ENCODE measurements around the gene ABCB7.
"Not testable (repeated sequence)": the region's sequence is repeated elsewhere in the genome, so short reads cannot be mapped to it uniquely, and the experiment has no call there.

The ABCB7 gene

DNA sequence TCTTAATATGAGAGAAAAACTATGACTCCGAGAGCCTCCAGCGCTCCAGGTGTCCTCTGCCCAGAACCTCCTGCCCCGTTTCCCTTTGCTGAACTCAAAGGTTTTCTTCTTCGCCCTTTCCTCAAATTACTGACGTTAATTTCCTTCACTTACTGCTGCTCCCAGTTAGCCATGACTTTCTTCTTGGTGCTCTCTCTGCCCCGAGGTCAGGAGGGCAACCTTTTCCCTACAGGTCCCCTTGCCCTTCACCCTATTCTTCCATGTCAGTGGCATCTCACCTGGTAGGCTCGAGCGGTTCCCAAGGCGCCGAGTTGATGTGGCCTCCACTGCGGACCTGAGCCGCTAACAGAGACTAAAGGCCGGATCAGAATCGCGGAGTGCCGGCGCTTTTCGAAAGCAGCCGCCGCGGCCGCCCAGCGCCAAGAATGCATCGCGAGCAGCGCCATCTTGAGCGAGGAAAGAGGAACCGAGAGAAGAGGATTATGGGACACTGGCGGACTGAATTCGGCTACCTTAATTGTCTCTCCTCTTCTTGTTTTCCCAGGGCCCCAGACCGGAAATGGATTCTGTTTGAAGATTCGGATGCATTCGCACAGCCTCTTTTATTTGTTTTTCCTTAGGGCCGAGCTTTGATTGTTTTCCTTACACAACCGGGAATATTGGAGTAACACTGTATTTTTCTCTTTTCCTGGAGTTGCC is at the start of gene ABCB7:
Gene ABCB7 (minus strand): TSS at position 457 of the 699 bp plus-strand sequence. CDS start 11 bp downstream, at position 446.
- peak; percentile 52 for DNase-seq

DNA sequence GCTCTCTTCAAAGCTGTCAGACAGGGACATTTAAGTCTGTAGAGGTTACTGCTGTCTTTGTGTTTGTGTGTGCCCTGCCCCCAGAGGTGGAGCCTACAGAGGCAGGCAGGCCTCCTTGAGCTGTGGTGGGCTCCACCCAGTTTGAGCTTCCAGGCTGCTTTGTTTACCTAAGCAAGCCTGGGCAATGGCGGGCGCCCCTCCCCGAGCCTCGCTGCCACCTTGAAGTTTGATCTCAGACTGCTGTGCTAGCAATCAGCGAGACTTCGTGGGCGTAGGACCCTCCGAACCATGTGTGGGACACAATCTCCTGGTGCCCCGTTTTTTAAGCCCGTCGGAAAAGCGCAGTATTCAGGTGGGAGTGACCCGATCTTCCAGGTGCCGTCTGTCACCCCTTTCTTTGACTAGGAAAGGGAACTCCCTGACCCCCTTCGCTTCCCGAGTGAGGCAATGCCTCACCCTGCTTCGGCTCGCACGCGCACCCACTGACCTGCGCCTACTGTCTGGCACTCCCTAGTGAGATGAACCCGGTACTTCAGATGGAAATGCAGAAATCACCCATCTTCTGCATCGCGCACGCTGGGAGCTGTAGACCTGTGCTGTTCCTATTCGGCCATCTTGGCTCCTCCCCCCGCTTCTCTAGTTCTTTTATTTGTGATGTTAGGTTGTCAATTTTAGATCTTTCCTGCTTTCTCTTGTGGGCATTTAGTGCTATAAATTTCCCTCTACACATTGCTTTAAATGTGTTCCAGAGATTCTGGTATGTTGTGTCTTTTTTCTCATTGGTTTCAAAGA is 32.5 kb upstream of the ABCB7 start:
- not testable (repeated sequence) for DNase-seq

DNA sequence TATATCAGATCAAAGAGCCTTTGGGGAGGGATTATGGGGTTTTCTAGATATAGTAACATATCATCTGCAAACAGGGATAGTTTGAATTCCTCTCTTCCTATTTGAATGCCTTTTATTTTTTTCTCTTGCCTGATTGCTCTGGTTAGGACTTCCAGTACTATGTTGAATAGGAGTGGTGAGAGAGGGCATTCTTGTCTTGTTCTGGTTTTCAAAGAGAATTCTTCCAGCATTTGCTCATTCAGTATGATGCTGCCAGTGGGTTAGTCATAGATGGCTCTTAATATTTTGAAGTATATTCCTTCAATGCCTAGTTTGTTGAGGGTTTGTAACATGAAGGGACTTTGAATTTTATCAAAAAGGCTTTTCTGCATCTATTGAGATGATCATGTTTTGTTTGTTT is 25.6 kb upstream of the ABCB7 start:
- DNase-seq: no peak

DNA sequence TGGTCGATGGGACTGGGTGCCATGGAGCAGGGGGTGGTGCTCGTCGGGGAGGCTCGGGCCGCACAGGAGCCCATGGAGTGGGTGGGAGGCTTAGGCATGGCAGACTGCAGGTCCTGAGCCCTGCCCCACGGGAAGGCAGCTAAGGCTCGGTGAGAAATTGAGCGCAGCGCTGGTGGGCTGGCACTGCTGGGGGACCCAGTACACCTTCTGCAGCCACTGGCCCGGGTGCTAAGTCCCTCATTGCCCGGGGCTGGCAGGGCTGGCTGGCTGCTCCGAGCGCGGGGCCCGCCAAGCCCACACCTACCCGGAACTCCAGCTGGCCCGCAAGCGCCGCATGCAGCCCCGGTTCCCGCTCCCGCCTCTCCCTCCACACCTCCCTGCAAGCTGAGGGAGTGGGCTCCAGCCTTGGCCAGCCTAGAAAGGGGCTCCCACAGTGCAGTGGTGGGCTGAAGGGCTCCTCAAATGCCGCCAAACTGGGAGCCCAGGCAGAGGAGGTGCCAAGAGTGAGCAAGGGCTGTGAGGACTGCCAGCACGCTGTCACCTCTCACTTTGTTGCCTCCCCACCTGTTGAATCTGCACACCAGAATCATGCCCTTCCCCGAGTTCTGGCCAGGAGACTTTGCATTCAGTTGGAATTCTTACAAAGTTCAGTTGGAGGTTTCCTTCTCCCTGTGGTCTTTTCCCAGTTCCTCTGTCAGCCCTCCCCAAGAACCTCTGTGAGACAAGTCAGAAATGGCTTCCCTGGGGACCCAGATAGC is 23.6 kb upstream of the ABCB7 start:
- DNase-seq: not testable (repeated sequence)

DNA sequence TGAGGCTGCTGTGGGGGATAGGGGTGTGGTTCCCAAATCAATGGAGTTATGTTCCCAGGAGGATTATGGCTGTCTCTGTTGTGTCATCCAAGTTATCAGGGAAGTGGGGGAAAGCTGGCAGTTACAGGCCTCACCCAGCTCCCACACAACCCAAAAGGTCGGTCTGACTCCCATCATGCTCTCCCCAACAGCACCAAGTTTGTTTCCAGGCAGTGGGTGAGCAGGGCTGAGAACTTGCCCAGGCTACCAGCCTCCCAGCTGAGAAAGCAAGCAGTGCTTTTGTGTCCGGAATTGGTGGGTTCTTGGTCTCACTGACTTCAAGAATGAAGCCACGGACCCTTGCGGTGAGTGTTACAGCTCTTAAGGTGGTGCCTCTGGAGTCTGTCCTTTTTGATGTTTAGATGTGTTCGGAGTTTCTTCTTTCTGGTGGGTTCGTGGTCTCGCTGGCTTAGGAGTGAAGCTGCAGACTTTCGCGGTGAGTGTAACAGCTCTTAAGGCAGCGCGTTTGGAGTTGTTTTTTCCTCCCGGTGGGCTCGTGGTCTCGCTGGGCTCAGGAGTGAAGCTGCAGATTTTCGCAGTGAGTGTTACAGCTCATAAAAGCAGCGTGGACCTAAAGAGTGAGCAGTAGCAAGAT is 16.3 kb upstream of the ABCB7 start:
- DNase-seq: not testable (repeated sequence)

DNA sequence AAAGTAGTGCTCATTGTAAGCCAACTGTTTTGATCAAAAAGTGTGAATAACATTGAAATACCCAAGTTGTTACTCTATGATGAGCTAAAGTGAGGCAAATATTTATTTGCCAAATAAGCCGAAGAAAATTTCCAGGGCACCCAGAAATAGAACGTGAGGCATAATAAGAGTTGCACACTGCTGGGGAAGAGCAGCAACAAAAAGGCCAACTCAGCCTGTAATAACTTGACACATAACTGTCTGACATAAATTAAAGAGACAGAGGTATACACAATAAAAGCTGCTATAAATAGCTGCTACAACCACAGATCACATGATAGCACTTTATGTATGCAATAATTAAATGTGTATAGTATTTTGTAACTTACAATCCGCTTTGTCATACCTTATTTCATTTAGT is 2.0 kb upstream of the ABCB7 start:
- DNase-seq: no peak

DNA sequence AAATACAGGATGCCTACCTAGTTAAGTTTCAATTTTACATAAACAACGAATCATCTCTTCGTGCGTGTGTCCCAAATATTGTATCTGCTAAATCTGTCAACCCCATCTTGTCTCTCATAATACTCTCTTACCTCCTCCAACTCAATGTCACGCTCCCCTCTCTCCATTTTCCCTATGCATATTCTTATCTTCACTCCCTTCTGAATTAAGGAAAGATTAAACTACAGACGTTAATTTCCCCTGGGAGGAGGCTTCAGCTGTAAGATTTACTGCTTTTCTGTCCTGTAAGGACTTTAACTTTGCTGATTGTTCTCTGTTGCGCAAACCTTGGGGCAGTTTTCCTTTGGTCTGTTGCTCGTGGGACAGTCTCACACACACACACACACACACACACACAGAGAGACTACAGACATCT is 455 bp upstream of the ABCB7 start:
- no peak for DNase-seq

DNA sequence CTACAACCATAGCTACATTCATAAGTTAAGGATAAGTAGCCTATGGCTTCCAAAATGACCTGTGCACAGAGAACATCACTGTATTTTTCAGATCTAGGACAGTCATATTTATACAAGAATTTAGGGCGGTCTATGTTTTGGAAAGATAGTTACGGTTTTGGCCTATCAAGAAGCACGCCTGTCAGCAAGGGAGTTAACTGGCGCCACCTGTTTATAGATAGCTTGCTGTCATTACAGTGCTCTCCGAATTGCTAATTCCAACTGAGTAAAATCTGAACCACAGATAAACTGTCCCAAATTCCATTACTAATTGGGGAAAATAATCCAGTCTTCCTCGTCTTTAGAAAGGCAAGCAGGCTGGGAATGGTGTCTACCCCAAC is 646 bp downstream of the ABCB7 start:
- no peak for DNase-seq

DNA sequence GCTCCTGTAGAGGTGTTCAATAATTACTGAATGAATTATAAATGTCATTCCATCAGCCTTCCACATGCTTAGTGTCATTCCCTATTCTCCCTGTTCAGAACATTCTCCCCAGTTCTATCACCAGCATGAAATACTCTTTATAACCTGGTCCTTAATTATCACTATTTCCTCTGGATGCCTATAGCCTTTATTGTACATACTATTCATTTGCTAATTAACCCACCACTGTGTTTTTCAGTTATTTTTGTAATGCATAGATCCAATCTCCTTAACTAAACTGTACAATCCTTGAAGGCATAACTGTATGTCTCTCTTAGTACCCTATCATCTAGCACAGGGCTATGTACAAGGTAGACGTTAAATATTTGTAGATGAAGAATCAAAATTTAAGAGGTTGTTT is 1.2 kb downstream of the ABCB7 start:
- DNase-seq: no peak

DNA sequence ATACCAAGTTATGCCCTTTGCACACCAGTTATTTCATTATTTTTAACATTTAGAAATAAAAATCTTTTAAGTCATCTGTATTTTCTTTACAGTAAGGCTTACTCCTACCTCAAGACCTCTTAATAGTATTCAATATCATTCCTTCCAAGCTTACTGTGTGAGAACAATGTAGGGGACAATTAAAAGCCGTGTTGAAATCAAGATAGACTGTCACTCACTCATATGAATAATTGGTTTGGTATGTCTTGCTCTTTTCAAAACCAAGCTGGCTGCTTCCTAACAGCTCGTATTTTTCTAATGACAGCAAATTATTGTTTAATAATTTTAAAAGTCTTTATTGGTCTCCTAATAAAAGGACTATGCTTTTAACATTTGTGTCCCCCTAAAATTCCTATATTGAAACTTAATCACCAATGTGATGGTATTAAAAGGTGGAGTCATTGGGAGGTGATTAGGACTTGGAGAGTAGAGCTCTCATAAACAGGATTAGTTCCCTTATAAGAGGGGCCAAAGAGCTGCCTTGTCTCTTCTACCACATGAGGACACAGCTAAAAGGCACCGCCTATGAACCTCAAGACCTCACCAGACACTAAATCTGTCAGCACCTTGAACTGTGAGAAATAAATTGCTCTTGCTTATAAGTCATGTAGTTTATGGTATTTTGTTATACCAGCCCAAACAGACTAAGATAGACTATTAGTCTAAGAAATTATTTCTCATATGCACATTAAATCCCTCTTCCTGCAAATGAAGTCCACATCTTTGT is 4.1 kb downstream of the ABCB7 start:
- DNase-seq: no peak

DNA sequence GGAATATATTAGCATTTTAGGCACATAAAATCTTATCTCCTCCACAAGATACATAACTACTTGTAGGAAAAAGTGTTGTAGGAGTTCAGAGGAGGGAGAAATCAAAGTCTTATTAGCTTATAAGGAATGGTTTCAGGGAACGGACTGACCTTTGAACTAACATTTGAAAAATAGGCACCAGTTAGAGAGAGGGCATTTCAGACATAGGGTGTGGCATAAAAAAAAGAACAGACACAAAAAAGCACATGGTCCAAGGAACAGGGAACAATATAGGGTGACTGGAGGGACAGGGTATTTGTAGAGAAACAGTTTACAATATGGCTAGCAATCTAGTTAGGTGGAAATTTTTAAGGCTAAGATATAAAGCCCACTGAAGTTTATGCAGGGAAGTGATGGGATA is 6.4 kb downstream of the ABCB7 start:
- no peak for DNase-seq

DNA sequence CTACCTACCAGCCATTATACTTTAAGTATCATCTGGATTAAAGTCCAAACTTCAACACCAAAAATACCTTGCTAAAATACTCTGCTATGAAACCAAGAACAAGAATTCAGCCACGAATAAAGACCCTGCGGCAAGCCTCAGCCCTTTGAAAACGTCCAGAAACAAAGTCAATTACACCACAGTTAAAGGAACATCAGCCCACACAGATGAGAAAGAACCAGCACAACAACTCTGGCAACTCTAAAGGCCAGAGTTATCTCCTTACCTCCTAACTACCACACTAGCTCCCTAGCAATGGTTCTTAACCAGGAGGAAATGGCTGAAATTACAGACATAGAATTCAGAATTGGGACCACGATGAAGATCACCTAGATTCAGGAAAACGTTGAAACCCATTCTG is 23.4 kb downstream of the ABCB7 start:
- DNase-seq: no peak

DNA sequence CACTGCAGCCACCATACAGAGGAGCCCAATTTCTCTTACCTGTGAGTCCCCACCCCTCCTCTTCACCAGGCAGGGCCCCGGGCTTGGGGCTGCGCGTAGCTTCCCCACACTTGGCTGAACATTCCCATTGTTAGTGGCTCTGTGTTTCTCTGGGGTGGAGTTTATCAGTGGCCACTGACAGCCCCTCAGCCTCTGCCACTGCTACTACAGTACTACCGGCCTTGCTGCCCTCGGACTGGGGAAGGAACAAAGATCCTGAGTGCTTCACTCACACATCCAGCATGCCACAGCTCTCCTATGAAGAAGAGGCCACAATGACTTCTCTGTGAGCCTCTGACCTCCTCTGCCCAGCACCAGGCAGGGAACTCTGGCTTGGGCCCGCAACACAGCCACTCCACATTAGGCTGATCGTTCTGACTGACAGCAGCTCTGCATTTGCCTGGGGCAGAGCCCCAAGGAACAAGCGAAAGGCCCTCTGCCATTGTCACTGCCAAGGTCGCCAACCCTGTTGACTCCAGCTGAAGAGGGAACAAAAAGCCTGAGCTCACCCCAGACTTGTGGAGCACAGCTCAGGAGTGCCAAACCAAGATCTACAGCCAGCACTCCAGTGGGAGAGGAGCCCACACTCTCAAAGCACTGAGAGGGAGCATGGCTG is 24.0 kb downstream of the ABCB7 start:
- DNase-seq: no peak

DNA sequence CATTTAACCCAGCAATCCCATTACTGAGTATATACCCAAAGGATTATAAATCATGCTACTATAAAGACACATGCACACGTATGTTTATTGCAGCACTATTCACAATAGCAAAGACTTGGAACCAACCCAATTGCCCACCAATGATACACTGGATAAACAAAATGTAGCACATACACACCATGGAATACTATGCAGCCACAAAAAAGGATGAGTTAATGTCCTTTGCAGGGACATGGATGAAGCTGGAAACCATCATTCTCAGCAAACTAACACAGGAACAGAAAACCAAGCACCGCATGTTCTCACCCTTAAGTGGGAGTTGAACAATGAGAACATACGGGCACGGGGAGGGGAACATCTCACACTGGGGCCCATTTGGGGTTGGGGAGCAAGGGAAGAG is 27.0 kb downstream of the ABCB7 start:
- DNase-seq: not testable (repeated sequence)

DNA sequence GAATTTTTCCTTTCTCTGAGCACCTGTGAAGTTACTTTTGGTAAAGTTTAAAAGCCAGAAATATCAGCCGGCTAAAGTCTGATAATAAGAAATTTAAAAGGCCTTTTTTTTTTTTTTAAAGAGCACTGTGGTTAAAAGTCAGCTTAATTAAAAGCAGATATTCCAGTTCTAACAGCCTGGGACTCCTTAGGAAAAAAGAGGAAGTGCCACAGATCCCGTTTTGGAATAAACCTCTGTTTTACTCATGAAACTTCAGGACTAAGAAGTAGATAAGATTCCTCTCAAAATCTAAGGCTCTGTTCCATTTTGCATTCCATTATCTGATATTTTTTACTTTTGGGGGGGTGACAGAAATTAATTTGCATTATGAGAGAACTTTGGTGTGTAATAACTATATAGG is 37.8 kb downstream of the ABCB7 start:
- no peak for DNase-seq

DNA sequence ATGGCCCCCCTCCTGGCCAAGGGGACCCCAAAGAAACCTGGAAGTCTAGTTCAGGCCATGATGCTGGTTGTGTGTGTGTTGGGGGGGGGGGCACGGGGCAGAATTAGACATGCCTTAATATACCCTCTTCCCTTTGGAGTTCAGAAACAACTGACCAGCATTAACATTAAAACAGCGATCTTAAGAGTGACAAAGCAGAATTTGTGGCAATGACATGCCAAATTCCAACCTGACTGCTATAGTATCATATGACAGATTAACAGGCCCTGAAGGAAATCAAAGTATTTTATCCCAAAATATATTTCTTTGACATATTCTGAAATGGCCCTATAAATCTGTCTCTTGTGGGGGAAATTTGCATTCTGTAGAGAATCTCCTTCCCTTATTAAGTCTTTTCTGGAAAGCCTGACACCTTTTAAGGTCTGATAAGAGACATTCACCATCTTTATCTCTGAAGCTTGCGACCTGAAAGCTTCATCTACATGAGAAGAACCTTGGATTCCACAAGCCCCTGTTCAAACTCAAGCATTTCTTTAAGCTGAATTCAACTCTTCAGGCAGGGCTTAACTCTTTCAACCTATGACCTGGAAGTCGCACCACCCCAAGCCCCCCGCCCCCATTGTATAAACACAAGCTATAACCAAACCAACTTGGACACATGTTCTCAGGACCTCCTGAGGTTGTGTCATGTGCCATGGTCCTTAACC is 40.2 kb downstream of the ABCB7 start:
- no peak for DNase-seq

DNA sequence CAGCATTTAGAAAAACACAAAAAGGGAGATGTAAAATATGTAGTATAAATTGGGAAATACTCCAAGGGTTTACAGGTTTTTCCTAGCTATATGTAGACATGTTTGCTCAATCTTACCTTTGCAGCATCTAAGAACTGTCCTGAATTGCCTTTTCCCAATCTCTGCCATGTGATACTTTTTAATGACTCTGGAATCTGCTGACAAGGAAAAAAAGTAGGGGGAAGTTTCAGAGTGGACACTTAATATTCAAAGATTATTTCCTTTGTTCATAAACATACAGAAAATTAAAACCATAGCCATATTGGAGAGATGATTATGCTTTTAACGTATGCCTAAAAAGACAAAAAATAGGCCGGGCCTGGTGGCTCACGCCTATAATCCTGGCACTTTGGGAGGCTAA is 41.4 kb downstream of the ABCB7 start:
- DNase-seq: no peak

DNA sequence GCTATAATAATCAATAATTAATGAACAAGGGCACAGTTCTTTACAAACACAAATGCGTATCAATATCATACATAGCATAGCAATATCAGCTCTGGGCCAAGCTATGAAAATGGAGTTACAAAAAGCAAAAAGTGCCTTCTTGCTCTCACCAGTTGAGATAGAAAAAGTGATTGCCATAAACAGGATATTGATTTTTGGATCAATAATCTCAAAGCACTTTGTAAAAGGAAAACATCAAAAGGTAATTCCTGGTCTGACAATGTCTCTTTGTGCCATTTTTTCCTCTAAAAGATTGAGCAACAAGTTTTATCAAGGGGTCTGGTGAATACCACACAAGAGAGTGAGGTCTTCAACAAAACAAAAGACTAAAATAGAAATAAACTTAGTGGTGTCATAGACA is 42.4 kb downstream of the ABCB7 start:
- DNase-seq: no peak

DNA sequence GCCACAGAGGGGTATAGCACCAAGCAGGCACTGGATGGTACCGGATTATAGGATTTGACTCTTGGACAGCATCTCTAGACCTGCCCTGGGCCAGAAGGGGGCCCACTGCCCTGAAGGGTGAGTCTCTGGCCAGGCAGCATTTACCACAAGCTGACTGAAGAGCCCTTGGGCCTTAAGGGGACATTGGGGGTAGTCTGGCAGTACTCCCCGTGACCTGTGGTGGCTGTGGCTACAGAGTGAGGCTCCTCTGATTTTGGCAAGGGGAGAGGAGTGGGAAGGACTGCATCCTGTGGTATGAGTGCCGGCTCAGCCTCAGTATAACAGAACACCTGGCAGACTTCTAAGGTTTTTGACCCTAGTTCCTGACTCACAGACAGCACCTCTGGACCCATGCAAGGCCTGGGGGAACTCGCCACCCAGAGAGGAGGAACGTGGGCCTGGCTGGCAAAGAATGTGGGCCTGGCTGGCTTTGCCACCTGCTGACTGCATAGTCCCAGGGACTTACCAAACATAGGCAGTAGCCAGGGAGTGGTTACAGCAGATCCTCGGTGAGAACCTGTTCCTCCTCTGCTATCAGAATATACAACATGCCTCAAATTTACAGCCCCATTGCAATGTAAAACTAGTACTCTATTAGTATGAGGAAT is 48.1 kb downstream of the ABCB7 start:
- DNase-seq: no peak

DNA sequence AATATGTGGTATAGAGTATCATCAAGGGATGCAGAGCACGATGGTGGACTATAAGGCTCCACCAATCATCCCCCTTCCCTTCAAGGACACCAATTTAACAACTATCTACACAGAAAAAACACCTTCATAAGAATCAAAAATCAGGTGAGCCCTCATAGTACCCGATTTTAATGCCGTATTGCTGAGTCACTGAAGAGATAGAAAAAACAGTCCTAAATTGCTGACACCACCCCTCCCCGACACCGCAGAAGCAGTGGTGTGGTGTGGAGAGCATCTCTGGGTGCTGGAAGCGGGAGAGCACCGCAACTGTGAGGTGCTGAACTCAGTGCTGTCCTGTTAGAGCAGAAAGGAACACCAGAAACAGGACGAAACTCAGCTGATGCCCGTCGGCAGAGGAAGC is 49.3 kb downstream of the ABCB7 start:
- DNase-seq: no peak

DNA sequence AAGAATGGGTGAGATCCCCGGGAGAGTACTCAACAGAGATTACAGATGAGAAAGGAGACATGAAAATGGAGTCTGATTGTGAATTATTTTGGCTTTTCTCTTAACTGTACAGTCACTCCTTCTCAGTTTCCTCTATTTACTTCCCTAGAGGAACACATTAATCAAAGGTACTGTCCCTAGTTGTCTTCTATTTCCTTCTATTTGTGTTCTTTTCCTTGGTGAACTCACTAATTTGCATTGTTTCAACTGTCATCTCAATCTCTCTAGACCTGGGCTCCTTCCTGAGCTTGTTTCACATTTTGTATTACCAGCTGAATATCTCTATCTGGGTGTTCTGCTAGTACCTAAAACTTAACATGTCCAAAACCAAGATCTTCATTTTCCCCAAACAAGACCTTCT is 59.8 kb downstream of the ABCB7 start:
- DNase-seq: no peak
